Osteocyte (in vitro differentiated cells): Measurements from ENCODE around the gene ASCC2. TPM values are rescaled to one million over a fixed set of nuclear protein-coding genes. Genes with fewer than 3 reads are reported as not detected.
"Not testable (repeated sequence)": the region's sequence is repeated elsewhere in the genome, so short reads cannot be mapped to it uniquely, and the experiment has no call there.

ENCODE experiments used
- DNase-seq: peaks from one replicate; pipeline ENCODE4 v3.0.0; 2021; ENCODE audit warnings: mixed read lengths; ENCODE audit not compliant: unreplicated experiment; ENCODE audit errors: extremely low spot score
- H3K27ac Mint-ChIP-seq: one replicate; pipeline ENCODE4 v1.8.0; 2021; ENCODE audit warnings: mild to moderate bottlenecking, mixed read lengths; ENCODE audit not compliant: unreplicated experiment
- H3K27me3 Mint-ChIP-seq: one replicate; pipeline ENCODE4 v1.8.0; 2021; ENCODE audit warnings: mixed read lengths; ENCODE audit not compliant: unreplicated experiment
- H3K36me3 Mint-ChIP-seq: one replicate; pipeline ENCODE4 v1.8.0; 2021; ENCODE audit warnings: mixed read lengths; ENCODE audit not compliant: unreplicated experiment
- H3K4me1 Mint-ChIP-seq: one replicate; pipeline ENCODE4 v1.8.0; 2021; ENCODE audit warnings: mixed read lengths; ENCODE audit not compliant: unreplicated experiment
- H3K4me3 Mint-ChIP-seq: one replicate; pipeline ENCODE4 v1.8.0; 2021; ENCODE audit warnings: mild to moderate bottlenecking, moderate library complexity, mixed read lengths; ENCODE audit not compliant: unreplicated experiment
- H3K9me3 Mint-ChIP-seq: one replicate; pipeline ENCODE4 v1.8.0; 2021; ENCODE audit warnings: mixed read lengths; ENCODE audit not compliant: unreplicated experiment
- total RNA-seq: library from RNA; stranded (reverse); gene quantifications from 2 replicates; pipeline ENCODE4 v1.2.1, GENCODE V29; 2021
- TF ChIP-seq, protein P1 (sequence below): fragments of 200-600 bp; sonication (generic); IDR thresholded peaks from 2 replicates; pipeline ENCODE4 v1.5.0; 2021; ENCODE audit warnings: antibody characterized with exemption, mild to moderate bottlenecking, moderate library complexity

The ASCC2 gene
- total RNA-seq, 1 donor from 2014 or later = 49.4 TPM

DNA sequence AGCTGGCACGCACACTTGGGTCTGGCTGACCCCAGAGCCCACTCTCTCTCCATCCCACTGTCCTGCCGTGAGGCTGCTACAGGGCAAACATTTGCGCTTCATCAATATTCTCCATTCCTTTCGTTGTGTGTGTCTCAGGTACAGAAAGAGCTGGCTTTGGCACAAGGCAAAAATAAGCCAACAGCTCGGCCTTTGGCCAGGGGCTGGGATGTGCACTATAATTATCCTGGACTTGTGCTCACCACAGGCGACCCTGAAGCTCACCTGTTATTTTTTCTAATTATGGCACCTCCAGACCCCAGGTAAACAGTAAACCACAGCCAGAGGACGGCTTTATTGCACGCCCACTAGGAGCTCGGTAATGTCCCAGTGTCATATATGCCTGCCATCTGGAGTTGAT, 82.2 kb downstream of the ASCC2 start:
- TF ChIP-seq, protein P1, sequence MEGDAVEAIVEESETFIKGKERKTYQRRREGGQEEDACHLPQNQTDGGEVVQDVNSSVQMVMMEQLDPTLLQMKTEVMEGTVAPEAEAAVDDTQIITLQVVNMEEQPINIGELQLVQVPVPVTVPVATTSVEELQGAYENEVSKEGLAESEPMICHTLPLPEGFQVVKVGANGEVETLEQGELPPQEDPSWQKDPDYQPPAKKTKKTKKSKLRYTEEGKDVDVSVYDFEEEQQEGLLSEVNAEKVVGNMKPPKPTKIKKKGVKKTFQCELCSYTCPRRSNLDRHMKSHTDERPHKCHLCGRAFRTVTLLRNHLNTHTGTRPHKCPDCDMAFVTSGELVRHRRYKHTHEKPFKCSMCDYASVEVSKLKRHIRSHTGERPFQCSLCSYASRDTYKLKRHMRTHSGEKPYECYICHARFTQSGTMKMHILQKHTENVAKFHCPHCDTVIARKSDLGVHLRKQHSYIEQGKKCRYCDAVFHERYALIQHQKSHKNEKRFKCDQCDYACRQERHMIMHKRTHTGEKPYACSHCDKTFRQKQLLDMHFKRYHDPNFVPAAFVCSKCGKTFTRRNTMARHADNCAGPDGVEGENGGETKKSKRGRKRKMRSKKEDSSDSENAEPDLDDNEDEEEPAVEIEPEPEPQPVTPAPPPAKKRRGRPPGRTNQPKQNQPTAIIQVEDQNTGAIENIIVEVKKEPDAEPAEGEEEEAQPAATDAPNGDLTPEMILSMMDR = no peak
- Mint-ChIP-seq H3K4me3 (no peak overlapping the region), H3K27me3 (no peaks in the 10 kb centered on the region), H3K36me3 (no peaks in the 10 kb centered on the region), H3K27ac (no peak overlapping the region), H3K9me3 (no peaks in the 10 kb centered on the region), H3K4me1 (peaks cover 12% of the 10 kb centered on the region)
- no peak for DNase-seq

GRCh38 chr22:29754658-29755395, 83.2 kb downstream of the ASCC2 start:
- H3K4me1 Mint-ChIP-seq = peaks cover 12% of the 10 kb centered on the region
- not testable (repeated sequence) for DNase-seq, H3K4me3 Mint-ChIP-seq, H3K27ac Mint-ChIP-seq, H3K27me3 Mint-ChIP-seq, H3K9me3 Mint-ChIP-seq, H3K36me3 Mint-ChIP-seq

DNA sequence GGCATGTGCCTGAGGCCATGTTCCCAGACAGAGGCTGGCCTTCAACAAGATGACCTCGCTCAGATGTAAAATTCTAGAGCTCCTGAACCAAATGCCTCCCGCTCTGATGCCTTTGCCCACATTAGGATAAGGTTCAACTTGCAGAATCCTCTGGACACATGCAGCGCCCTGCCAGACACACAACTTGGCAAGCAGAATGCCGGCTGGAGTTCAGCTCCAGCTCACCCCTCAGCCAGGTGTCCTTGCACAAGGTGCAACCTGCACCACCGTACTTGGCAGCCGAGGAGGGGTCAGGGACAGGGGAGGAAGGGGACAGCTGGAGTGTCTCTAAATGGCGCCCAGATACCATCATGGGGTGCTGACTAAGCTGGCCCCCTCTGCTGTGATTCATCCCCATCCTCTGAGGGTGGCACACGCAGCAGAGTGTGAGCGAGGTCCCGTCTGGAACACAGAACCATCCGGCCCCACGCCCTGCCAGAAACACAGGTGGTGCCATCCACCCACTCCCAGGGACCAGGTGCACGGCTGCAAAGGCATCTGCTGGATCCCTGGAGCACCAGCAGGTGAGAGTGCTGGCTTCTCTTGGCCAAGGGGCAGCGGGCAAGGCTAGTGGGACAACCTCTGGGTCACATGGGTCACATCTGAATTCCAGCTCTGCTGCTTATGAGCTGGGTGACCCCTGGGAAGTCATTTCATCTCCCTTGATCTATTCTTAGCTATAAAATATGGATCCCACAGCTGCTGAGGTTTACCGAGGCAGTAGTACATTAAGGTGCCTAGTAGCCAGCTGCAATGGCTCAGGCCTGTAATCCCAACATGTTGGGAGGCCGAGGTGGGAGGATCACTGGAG, 84.0 kb downstream of the ASCC2 start:
- TF ChIP-seq, protein P1 = no peak
- H3K27me3 Mint-ChIP-seq = no peaks in the 10 kb centered on the region
- H3K4me3 Mint-ChIP-seq = no peak overlapping the region
- H3K27ac Mint-ChIP-seq = no peak overlapping the region
- no peaks in the 10 kb centered on the region for H3K9me3 Mint-ChIP-seq
- no peak for DNase-seq
- H3K36me3 Mint-ChIP-seq = no peaks in the 10 kb centered on the region
- peaks cover 9% of the 10 kb centered on the region for H3K4me1 Mint-ChIP-seq

GRCh38 chr22:29751669-29752068, 86.4 kb downstream of the ASCC2 start:
- no peak for DNase-seq
- TF ChIP-seq, protein P1 = no peak
- Mint-ChIP-seq H3K27ac (no peak overlapping the region), H3K4me1 (no peaks in the 10 kb centered on the region), H3K36me3 (peaks cover 10% of the 10 kb centered on the region), H3K4me3 (no peak overlapping the region), H3K27me3 (no peaks in the 10 kb centered on the region), H3K9me3 (no peaks in the 10 kb centered on the region)

DNA sequence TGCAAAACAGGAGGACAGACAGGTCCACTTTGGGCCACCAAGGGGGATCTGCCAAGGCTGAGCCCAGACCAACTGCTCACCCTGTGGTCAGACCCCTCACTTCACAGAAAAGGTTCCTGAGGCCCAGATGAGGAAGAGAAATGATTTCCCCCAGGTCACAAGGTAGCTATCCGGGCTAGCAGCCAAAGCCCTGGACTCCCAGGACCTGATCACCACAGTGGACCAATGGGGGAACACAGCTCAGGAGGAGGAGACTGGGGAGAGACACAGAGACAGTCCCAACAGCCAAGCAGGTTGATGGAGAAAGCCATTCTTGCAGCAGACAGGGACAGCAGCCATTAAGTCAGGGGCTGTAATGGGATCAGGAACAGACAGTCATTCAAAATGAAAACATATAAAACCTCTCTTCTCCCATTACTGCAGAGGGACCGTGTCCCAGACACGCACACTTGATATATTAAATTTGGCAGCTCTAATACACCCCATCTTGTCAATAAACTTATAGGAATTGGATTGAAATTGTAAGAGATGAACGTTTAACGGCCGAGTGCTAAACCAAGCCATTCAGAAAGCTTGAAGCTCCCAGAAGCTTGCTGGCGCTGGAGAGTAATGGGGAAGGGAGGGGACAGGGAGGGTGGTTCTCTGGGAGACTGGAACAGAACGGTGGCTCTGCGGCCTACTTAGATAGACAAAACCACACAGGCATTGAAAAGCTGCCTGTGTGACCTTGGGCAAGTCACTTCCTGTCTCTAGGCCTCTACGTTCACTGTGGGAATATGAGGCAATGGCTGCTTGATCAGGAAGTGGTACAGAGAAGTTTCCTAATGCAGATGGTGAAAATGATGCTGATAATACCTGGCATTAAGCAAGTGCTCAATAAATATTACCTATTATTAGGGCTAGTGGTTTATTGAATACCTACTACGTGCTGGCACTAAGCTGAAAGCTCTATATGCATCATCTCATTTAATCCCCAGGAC, 87.2 kb downstream of the ASCC2 start:
- TF ChIP-seq, protein P1 = no peak
- H3K9me3 Mint-ChIP-seq = no peaks in the 10 kb centered on the region
- peaks cover 10% of the 10 kb centered on the region for H3K36me3 Mint-ChIP-seq
- no peak for DNase-seq
- no peaks in the 10 kb centered on the region for H3K27me3 Mint-ChIP-seq
- H3K27ac Mint-ChIP-seq = no peak overlapping the region
- H3K4me3 Mint-ChIP-seq = no peak overlapping the region
- H3K4me1 Mint-ChIP-seq = no peaks in the 10 kb centered on the region
